Pulmonary artery endothelial cell (primary cell): ENCODE data around the gene CP. TPM values are rescaled to one million over a fixed set of nuclear protein-coding genes. Genes with fewer than 3 reads are reported as not detected.
A peak's percentile ranks its signal among the peaks of the same experiment; 100 is the strongest.

Experiments
- DNase-seq: peaks from one replicate; pipeline ENCODE4 v3.0.0-alpha.2; 2011; ENCODE audit warnings: low read depth, low spot score
- total RNA-seq: library from RNA; depleted of rRNA; stranded (reverse); fragments of >200 nt; gene quantifications from 2 replicates; pipeline ENCODE4 v1.2.3, GENCODE V29; 2014

Gene CP
- total RNA-seq, 1 donor from 2014 or later: 0.13 TPM

GRCh38 chr3:149186721-149187120 is 34.9 kb downstream of the CP start:
- no peak for DNase-seq

GRCh38 chr3:149186219-149186618 is 35.4 kb downstream of the CP start:
- no peak for DNase-seq

- no peak for DNase-seq
These were observed 40.4 kb downstream of the CP start for GRCh38 chr3:149181182-149181581.

- peak; percentile 98 for DNase-seq
These were observed 41.5 kb downstream of the CP start for GRCh38 chr3:149180057-149180573.

- DNase-seq: peak; percentile 20
These were observed 42.4 kb downstream of the CP start for GRCh38 chr3:149179220-149179619.

GRCh38 chr3:149177122-149177521 is 44.5 kb downstream of the CP start:
- DNase-seq: no peak

- no peak for DNase-seq
These were observed 46.7 kb downstream of the CP start for GRCh38 chr3:149174901-149175300.

- no peak for DNase-seq
These were observed 51.0 kb downstream of the CP start for GRCh38 chr3:149170672-149171071.

- DNase-seq: no peak
These were observed 53.7 kb downstream of the CP start for GRCh38 chr3:149167898-149168297.

- DNase-seq: no peak
These were observed 58.6 kb downstream of the CP start for GRCh38 chr3:149163066-149163465.

GRCh38 chr3:149162007-149162406 is 59.6 kb downstream of the CP start:
- no peak for DNase-seq

- DNase-seq: no peak
These were observed 60.8 kb downstream of the CP start for GRCh38 chr3:149160754-149161300.

GRCh38 chr3:149153402-149153801 is 68.2 kb downstream of the CP start:
- DNase-seq: no peak

- no peak for DNase-seq
These were observed 69.2 kb downstream of the CP start for GRCh38 chr3:149152420-149152819.

- peak; percentile 22 for DNase-seq
These were observed 69.8 kb downstream of the CP start for GRCh38 chr3:149151843-149152242.

GRCh38 chr3:149150436-149150835 is 71.2 kb downstream of the CP start:
- no peak for DNase-seq

- DNase-seq: no peak
These were observed 75.7 kb downstream of the CP start for GRCh38 chr3:149145974-149146373.

GRCh38 chr3:149145356-149145755 is 76.3 kb downstream of the CP start:
- DNase-seq: no peak

- DNase-seq: no peak
These were observed 78.9 kb downstream of the CP start for GRCh38 chr3:149142682-149143081.

- no peak for DNase-seq
These were observed 87.1 kb downstream of the CP start for GRCh38 chr3:149134575-149134974.

GRCh38 chr3:149131589-149131988 is 90.0 kb downstream of the CP start:
- DNase-seq: no peak

- peak; percentile 68 for DNase-seq
These were observed 92.1 kb downstream of the CP start, which contains the start of gene HPS3 for GRCh38 chr3:149129326-149130205. TSS of gene HPS3 (plus strand) at chr3:149129638. CDS start at chr3:149129724, 86 bp downstream.

GRCh38 chr3:149128821-149129220 is 92.8 kb downstream of the CP start:
- DNase-seq: no peak
